ENCODE measurements around the gene ALLC. TPM values are rescaled to one million over a fixed set of nuclear protein-coding genes. Genes with fewer than 3 reads are reported as not detected.

ALLC gene
- total and polyA plus RNA-seq, 8 donors = not detected

GRCh38 chr2:3741396-3741795, 83.4 kb downstream of the ALLC start:
- Histone ChIP-seq H3K27ac (no peak overlapping the region), H3K27me3 (peaks cover 0 to 10% (median 0%) of the 10 kb centered on the region in 3 donors), H3K4me1 (no peaks in the 10 kb centered on the region), H3K9me3 (no peaks in the 10 kb centered on the region), H3K36me3 (no peaks in the 10 kb centered on the region), H3K4me3 (no peak overlapping the region)
- 37 to 62% (median 51%) methylated on average over 8 of the region's 8 CpGs for WGBS, 5 donors
- TF ChIP-seq CTCF (IDR thresholded peaks at IDR 0.05) (no peak), POLR2AphosphoS5 (IDR thresholded peaks at IDR 0.05) (no peak), POLR2A (IDR thresholded peaks at IDR 0.05) (no peak), EP300 (IDR thresholded peaks at IDR 0.05) (no peak)
- no peak for DNase-seq
- intact Hi-C loops (cut with DNase I; ENCODE audit: low total_unique reads) = no loop called here

- no peak for DNase-seq
- no peak overlapping the region for H3K4me3 ChIP-seq
- intact Hi-C loops (cut with DNase I; ENCODE audit: low total_unique reads) = no loop called here
- no peak overlapping the region for H3K27ac ChIP-seq
- TF ChIP-seq POLR2AphosphoS5 (IDR thresholded peaks at IDR 0.05) (no peak), EP300 (IDR thresholded peaks at IDR 0.05) (no peak), CTCF (IDR thresholded peaks at IDR 0.05) (no peak), POLR2A (IDR thresholded peaks at IDR 0.05) (no peak)
- 89 to 95% (median 92%) methylated on average over 13 of the region's 13 CpGs for WGBS, 5 donors
- H3K36me3 ChIP-seq = no peaks in the 10 kb centered on the region
- no peaks in the 10 kb centered on the region for H3K4me1 ChIP-seq
- H3K27me3 ChIP-seq = peaks cover 0 to 10% (median 0%) of the 10 kb centered on the region in 3 donors
- H3K9me3 ChIP-seq = no peaks in the 10 kb centered on the region
Measured at GRCh38 chr2:3741867-3742602, 84.0 kb downstream of the ALLC start.

GRCh38 chr2:3742743-3743508, 84.9 kb downstream of the ALLC start:
- no peak for DNase-seq
- intact Hi-C loops (cut with DNase I; ENCODE audit: low total_unique reads) = no loop called here
- no peaks in the 10 kb centered on the region for H3K4me1 ChIP-seq
- no peak overlapping the region for H3K27ac ChIP-seq
- H3K4me3 ChIP-seq = no peak overlapping the region
- H3K36me3 ChIP-seq = no peaks in the 10 kb centered on the region
- 70 to 79% (median 75%) methylated on average over 5 of the region's 5 CpGs for WGBS, 5 donors
- TF ChIP-seq POLR2A (IDR thresholded peaks at IDR 0.05) = no peak
- no peak for TF ChIP-seq CTCF (IDR thresholded peaks at IDR 0.05)
- TF ChIP-seq EP300 (IDR thresholded peaks at IDR 0.05) = no peak
- no peak for TF ChIP-seq POLR2AphosphoS5 (IDR thresholded peaks at IDR 0.05)
- H3K27me3 ChIP-seq = peaks cover 0 to 5% (median 0%) of the 10 kb centered on the region in 3 donors
- H3K9me3 ChIP-seq = no peaks in the 10 kb centered on the region

GRCh38 chr2:3743951-3744555, 86.1 kb downstream of the ALLC start:
- Histone ChIP-seq H3K4me1 (no peaks in the 10 kb centered on the region), H3K27me3 (peaks cover 0 to 5% (median 0%) of the 10 kb centered on the region in 3 donors), H3K9me3 (no peaks in the 10 kb centered on the region), H3K27ac (no peak overlapping the region), H3K4me3 (no peak overlapping the region), H3K36me3 (no peaks in the 10 kb centered on the region)
- intact Hi-C loops (cut with DNase I; ENCODE audit: low total_unique reads) = no loop called here
- TF ChIP-seq POLR2AphosphoS5 (IDR thresholded peaks at IDR 0.05) = no peak
- no peak for TF ChIP-seq CTCF (IDR thresholded peaks at IDR 0.05)
- no peak for TF ChIP-seq EP300 (IDR thresholded peaks at IDR 0.05)
- no peak for DNase-seq
- WGBS, 5 donors = 88 to 94% (median 90%) methylated on average over 12 of the region's 12 CpGs
